ENCODE results near the gene FAM193B. TPM values are rescaled to one million over a fixed set of nuclear protein-coding genes. Genes with fewer than 3 reads are reported as not detected.

FAM193B gene
- total RNA-seq, 1 donor, result 32.6 TPM

DNA sequence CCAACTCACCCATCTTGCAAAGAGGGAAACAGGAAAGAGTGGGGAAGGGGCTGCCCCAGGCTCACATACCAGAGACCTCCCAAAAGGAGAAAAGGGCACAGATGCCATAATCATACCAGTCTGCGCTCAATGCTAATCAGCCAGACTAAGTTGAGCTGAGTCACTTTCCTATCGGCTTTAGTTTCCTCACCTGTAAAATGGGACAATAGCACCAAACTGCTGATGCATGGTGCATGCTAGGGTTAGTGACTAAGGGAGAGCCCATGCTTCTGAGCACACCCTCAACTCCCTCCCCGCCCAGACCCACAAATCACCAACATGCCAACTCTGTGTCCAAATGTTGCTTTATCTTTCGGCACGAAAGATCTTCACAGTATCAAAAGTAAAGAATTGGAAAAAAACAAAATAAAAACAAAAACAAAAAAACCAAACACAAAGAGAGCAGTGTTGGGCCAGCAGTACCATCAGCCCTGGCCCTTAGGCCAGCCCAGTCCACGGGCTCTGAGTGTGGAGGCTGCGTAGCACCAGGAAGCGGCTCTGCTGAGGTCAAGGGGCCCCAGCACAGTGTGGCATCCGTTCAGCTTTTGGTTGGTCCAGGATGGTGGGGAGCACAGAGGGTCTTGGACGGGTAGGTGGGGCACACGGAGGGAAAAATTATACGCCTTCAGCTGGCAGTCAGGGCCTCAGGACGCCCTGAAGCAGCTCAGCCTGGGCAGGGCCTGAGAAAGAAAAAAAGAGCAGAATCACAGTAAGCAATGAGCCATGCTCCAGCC lies 34.7 kb downstream of the FAM193B start:
- Histone ChIP-seq H3K36me3 (ENCODE audit: insufficient read depth, low read length) (peaks cover 58% of the 10 kb centered on the region), H2AFZ (ENCODE audit: low read length) (no peak overlapping the region), H3K4me2 (ENCODE audit: insufficient read depth, low read length) (no peak overlapping the region), H3K4me1 (ENCODE audit: insufficient read depth, low read length) (peaks cover 15% of the 10 kb centered on the region), H3K27me3 (ENCODE audit: insufficient read depth, low read length) (no peaks in the 10 kb centered on the region), H3K4me3 (ENCODE audit: insufficient read depth, low read length) (no peak overlapping the region), H3K79me2 (ENCODE audit: insufficient read depth, low read length) (peaks cover 42% of the 10 kb centered on the region), H3K9me3 (ENCODE audit: low read depth, low read length) (no peaks in the 10 kb centered on the region), H3K27ac (ENCODE audit: low read depth, low read length) (no peak overlapping the region), H4K20me1 (ENCODE audit: insufficient read depth, low read length) (peaks cover 16% of the 10 kb centered on the region)
- DNase-seq (ENCODE audit: insufficient read length, low spot score, missing footprints), result peak; percentile 5
- no peak for TF ChIP-seq CTCF (IDR thresholded peaks at IDR 0.05; ENCODE audit: extremely low read depth, low read depth, low read length)

DNA sequence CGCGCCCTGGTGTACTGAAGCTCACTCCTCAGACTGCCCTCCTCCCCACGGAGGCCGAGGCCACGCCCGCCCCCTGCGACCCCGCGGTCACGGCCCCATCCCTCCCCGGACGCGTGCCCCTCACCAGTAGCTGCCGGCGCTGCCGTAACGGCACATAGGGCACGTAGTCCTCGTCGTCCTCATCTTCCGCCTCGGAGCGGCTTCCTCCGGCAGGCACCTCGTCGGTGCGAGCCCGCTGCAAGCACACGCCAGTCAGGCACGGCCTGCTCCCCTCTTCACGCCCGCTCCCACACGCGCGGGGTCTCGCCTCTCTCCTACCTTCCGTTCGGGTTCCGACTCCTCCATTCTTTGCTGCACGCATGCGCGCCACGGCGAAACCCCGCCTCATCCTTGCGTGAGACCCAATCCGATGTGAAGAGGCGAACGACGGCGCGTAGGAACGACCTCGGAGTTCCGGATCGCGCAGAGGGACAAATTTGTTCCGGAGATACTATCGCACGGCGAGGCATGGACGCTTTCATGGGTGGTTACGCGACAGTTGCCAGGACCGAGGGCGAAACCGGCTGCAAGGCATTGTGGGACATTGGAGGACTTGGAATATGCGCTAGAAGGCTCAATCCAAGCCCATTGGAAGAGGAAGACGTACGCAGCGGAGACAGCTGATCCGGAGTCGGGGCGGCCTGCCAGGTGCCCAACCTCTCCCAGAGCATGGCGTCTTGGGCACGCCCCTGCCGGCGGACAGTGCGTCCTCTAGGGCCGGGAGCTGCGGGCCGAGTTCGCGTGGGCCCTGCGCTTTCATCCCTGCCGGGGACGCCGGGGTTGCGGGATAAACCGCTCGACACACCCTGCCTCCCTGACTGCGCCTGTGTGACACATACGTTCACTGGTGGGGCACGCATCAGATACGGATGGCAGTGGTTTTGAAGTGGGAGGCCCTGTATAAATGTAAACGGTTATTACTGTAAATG lies 37.5 kb downstream of the FAM193B start, which contains the start of gene DDX41:
TSS of gene DDX41 (minus strand) at position 361 of the 968 bp plus-strand sequence. CDS start at position 345, 16 bp downstream.
- Histone ChIP-seq H3K4me3 (ENCODE audit: insufficient read depth, low read length) (peak within 1 kb of the TSS; percentile 100), H3K4me1 (ENCODE audit: insufficient read depth, low read length) (peaks cover 15% of the 10 kb centered on the region), H2AFZ (ENCODE audit: low read length) (peak within 1 kb of the TSS; percentile 90), H4K20me1 (ENCODE audit: insufficient read depth, low read length) (peaks cover 19% of the 10 kb centered on the region), H3K27ac (ENCODE audit: low read depth, low read length) (peak within 1 kb of the TSS; percentile 89), H3K4me2 (ENCODE audit: insufficient read depth, low read length) (peak within 1 kb of the TSS; percentile 99), H3K9me3 (ENCODE audit: low read depth, low read length) (no peaks in the 10 kb centered on the region), H3K36me3 (ENCODE audit: insufficient read depth, low read length) (peaks cover 58% of the 10 kb centered on the region), H3K27me3 (ENCODE audit: insufficient read depth, low read length) (no peaks in the 10 kb centered on the region), H3K79me2 (ENCODE audit: insufficient read depth, low read length) (peaks cover 45% of the 10 kb centered on the region)
- peak; percentile 100 for DNase-seq (ENCODE audit: insufficient read length, low spot score, missing footprints)
- TF ChIP-seq CTCF (IDR thresholded peaks at IDR 0.05; ENCODE audit: extremely low read depth, low read depth, low read length), result no peak

DNA sequence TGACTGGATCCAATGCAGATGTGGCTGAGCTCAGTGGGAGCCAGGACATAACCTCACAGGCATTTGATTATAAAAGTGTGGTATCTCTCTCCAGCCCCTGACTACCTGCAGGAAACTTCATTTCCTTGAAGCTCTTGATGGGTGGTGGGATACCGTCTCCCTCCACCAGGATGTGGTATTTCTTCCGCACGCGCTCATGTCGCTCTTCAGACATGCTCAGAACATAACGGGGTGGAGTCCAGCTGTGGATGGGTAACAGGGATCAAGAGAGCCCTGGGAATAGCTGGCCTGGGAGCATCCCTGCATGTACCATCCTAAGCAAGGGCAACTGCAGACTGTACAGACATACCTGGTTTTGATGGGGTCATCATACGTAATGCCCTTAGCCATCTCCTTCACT lies 38.8 kb downstream of the FAM193B start:
- no peak overlapping the region for H2AFZ ChIP-seq (ENCODE audit: low read length)
- peaks cover 15% of the 10 kb centered on the region for H3K4me1 ChIP-seq (ENCODE audit: insufficient read depth, low read length)
- H3K9me3 ChIP-seq (ENCODE audit: low read depth, low read length), result no peaks in the 10 kb centered on the region
- H3K4me2 ChIP-seq (ENCODE audit: insufficient read depth, low read length), result peak overlapping the region; percentile 99
- no peaks in the 10 kb centered on the region for H3K27me3 ChIP-seq (ENCODE audit: insufficient read depth, low read length)
- peaks cover 16% of the 10 kb centered on the region for H4K20me1 ChIP-seq (ENCODE audit: insufficient read depth, low read length)
- peak overlapping the region; percentile 89 for H3K27ac ChIP-seq (ENCODE audit: low read depth, low read length)
- peak overlapping the region; percentile 100 for H3K4me3 ChIP-seq (ENCODE audit: insufficient read depth, low read length)
- peaks cover 41% of the 10 kb centered on the region for H3K79me2 ChIP-seq (ENCODE audit: insufficient read depth, low read length)
- H3K36me3 ChIP-seq (ENCODE audit: insufficient read depth, low read length), result peaks cover 59% of the 10 kb centered on the region
- no peak for TF ChIP-seq CTCF (IDR thresholded peaks at IDR 0.05; ENCODE audit: extremely low read depth, low read depth, low read length)
- peak; percentile 53 for DNase-seq (ENCODE audit: insufficient read length, low spot score, missing footprints)

Data from osteoblast (primary cell).